Measurements from ENCODE around the gene APOA1.

- TF ChIP-seq, protein P1, sequence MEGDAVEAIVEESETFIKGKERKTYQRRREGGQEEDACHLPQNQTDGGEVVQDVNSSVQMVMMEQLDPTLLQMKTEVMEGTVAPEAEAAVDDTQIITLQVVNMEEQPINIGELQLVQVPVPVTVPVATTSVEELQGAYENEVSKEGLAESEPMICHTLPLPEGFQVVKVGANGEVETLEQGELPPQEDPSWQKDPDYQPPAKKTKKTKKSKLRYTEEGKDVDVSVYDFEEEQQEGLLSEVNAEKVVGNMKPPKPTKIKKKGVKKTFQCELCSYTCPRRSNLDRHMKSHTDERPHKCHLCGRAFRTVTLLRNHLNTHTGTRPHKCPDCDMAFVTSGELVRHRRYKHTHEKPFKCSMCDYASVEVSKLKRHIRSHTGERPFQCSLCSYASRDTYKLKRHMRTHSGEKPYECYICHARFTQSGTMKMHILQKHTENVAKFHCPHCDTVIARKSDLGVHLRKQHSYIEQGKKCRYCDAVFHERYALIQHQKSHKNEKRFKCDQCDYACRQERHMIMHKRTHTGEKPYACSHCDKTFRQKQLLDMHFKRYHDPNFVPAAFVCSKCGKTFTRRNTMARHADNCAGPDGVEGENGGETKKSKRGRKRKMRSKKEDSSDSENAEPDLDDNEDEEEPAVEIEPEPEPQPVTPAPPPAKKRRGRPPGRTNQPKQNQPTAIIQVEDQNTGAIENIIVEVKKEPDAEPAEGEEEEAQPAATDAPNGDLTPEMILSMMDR (optimal IDR thresholded peaks at IDR 0.05 in 1 of 3, IDR thresholded peaks at IDR 0.05 in 1 of 3, conservative IDR thresholded peaks at IDR 0.05 in 1 of 3; ENCODE audit: extremely low read depth in 1 of 3, insufficient read depth in 2 of 3, low read length in 3 of 3): no peak
- no peak for TF ChIP-seq EZH2 (IDR thresholded peaks at IDR 0.05; ENCODE audit: low read length)
Observed at GRCh38 chr11:116868066-116868465, 30.6 kb upstream of the APOA1 start.
